Measurements from ENCODE around the gene CLDN1.
"Not testable (repeated sequence)": the region's sequence is repeated elsewhere in the genome, so short reads cannot be mapped to it uniquely, and the experiment has no call there.

Gene CLDN1

DNA sequence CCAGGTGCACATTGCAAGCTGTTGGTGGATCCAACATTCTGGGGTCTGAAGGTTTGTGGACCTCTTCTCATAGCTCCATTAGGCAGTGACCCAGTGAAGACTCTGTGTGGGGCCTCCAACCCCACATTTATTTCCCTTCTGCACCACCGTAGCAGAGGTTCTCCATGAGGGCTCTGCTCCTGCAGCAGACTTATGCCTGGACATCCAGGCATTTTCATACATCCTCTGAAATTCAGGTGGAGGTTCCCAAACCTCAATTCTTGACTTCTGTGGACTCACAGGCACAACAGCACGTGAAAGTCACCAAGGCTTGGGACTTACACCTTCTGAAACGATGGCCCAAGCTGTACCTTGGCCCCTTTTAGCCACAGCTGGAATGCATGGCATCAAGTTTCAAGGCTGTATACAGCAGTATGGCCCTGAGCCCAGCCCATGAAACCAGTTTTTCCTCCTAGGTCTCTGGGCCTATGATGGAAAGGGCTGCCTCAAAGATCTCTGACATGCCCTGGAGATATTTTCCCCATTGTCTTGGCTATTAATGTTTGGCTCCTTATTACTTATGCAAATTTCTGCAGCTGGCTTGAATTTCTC is 30.2 kb downstream of the CLDN1 start:
- no peak for DNase-seq (ENCODE audit: low read depth)

DNA sequence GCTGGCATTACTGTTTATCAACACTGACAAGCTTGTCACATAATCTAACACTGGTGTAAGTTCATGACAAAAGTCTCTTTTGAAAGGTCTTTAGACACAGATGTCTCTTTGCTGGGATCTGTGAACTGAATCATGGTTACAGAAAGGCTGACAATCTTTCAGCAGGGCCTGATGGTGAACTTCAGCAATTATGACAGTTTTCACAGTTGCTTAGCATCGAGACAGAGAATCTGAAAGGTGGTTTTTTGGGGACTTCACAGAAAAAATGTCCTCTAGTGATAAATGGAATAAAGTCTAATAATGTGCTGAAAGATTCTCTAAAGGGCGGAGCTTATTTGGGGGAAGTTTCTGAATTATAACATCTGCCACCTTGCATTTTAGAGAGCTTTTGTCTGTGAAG is 32.3 kb downstream of the CLDN1 start:
- no peak for DNase-seq (ENCODE audit: low read depth)

DNA sequence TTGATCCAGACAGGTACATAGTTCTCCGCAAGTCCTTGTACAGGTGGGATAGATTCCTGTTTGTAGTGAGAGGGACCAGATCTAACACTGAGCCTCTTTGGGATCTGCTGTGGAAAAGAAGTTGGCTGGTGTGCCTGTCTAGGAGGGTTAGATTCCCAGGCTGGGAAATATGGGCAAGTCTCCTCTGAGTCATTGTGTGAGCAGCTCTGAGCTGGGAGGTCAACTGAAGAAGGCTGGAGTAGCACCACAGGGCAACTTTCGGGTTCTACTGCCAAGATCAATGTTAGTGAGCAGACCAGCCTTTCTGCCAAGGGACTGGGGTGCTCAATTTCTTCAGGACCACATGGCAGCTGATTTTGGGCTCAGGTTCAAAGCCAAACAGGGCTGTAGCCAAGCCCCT is 33.4 kb downstream of the CLDN1 start:
- no peak for DNase-seq (ENCODE audit: low read depth)

DNA sequence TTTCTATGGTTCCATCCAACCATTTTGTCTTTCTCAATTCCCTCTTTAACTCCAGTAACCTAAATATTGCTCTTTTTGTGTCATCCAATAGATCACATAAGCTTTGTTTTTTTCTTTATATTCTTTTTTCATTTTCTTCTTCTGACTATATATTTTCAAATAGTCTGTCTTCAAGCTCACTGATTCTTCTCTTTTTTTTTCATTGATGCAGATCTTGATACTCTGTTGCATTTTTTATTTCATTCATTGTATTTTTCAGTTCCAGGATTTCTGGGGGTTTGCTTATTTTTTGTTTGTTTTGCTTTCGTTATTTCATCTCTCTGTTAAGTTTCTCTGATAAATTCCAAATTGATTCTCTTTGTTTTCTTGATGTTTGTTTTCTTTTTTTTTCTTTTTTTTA is 36.2 kb downstream of the CLDN1 start:
- no peak for DNase-seq (ENCODE audit: low read depth)

DNA sequence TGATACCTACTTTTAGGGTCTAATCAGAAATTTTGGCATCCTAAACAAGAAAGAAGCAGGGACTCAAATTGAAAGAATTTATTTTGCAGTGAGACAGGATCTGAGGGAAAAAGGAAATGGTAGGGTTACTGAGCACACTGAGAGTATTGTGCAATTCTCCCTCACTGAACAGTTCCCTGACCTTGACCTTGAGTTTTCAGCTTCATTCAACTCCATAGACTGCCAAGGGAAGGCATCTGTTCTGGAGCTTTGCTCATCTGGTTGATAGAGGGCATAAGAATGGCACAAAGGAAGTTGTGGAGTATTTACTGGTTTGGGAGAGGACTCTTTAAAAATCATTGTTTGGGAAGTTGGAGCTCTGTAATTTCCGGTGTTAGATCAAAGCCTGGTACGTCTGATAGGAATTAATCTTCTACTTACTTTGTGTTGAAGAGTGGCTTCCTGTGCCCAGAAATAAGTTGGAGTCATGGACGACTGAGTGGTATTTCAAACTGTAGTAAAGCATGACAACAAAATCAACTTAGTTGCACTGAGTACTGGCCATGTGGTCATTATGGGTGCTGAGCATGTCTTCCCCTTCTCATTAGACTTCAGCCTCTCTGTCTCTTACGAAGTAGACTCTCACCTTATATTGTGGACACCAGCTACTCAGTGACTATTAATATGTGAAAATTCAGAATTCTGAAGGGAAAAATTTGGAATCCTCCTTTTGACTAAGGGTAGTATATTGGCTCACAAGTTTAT is 40.8 kb downstream of the CLDN1 start:
- DNase-seq (ENCODE audit: low read depth): no peak

DNA sequence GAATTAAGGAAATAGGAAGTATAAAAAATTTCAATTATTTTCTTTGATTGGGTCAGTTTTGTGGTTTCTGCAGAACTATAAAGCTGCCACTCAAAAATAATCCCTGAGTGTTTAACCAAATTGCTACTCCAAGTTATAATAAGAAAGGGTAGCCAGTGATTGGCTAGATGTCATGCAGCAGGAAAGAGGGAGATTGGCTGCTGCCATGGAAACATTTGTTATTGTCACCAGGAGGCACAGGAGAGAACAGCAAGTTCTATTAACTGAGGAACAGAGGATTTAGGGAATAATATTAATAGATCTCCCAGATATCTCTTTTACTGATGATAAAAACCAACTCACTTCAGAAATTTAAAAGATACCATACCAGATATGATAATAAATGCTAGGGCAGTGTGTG is 42.6 kb downstream of the CLDN1 start:
- no peak for DNase-seq (ENCODE audit: low read depth)

DNA sequence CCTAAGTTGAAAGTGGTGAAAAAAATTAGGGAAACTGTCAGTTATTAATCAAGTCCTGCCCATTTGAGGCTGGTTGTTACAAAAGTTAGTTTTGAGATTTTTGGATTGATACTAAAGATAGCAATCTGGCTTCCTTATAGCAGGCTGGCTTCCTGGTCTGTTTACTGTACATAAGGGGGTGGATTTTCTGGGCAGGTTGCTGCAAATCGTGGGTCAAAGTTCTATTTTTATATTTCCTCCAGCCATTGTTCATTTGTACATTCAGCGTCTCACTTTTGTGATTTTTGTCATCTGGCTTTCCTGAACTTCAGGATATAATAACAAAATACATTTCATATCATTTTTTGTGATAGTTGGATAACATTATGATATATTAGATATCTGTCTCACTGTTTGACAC is 49.5 kb downstream of the CLDN1 start:
- no peak for DNase-seq (ENCODE audit: low read depth)

DNA sequence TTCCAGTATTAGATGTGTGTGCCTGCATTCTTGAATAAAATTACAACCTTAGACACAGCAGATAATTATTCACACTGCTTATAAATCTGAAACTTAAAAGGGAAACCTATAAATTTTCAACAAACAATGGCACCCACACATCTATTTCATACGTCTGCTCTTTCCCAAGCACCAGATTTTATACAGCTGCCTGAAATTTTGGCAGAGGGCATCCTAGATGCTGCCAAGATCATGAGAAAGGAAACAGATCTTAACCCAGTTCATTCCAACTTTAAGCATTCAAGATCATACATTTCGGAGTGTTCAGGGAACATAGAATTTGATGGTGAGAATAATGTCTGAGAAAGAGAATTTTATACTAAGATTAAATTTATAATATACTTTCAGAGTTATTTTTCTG is 53.1 kb downstream of the CLDN1 start:
- DNase-seq (ENCODE audit: low read depth): no peak

DNA sequence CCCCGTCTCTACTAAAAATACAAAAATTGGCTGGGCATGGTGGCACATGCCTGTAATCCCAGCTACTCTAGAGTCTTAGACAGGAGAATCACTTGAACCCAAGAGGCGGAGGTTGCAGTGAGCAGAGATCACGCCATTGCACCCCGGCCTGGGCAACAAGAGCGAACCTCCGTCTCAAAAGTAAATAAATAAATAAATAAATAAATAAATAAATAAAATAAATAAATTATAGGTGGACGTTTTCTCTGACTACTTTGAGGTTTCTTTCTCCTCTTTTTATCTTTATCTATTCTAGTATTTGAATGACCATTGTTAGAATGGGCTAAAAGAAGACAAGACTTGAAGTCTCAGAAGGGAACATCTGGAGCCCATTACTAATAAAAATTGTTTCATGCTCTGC is 54.8 kb downstream of the CLDN1 start:
- not testable (repeated sequence) for DNase-seq (ENCODE audit: low read depth)

DNA sequence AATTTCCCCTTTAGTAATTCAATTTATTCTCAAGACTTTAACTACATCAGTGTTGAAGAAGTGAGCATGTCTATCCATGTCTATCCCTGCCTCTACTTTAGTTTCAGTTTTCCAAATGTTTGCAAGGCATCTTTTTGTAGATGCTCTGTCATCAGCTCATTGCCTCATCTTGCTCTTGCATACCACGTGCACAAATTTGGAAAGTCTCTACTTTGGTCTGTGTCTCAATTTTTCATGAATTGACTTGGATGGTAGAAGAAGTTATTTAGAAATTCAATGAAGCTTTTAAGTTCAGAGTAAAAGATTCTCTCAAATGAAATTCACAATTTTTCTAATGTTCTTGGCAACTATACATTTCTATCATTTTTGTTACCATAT is 55.3 kb downstream of the CLDN1 start:
- no peak for DNase-seq (ENCODE audit: low read depth)

DNA sequence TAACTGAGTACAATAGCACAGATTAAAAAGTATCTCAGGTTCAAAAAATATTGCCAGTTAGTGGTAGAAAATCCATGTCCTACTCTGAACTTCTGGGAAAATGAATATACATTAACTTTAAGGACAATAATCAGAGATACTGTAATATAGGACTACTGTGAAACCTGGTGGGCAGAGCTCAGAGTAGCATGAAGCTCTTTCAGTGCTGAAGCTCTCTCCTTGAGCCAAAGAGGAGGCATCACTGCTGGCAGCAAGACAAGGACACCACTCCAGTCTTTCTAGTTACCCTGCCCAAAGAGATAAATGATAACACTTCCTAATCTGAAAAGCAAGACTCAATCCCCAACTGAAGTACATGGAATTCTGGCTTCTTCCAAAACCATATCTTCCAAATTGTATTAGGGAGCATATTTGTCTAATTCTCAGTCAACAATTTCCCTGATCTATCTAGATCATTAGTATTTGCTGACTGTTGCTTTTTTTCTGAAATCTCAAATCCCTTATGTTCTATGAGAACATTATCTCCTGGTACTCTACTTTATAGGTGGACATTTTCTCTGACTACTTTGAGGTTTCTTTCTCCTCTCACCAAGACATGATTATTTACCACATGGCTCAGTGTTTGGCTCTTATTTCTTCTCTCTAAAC is 55.9 kb downstream of the CLDN1 start:
- DNase-seq (ENCODE audit: low read depth): no peak

DNA sequence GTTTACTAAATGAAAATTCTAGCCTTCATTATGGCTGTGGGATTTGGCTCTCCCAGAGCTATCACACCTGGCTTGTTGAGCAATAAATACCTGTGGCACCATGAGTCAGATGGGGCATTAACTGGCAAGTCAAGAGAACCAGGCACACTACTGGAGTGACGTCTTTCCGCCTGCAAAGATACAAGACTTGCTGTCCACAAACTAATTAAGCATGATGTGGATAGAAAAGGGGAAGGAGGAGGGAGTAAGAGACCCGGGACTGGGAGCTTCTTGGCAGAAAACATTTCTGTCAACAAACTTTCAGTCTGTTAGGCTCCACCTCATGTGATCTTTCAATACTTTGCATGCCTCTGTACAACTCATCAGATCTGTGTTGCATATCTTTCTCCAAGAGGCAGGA is 56.5 kb downstream of the CLDN1 start:
- DNase-seq (ENCODE audit: low read depth): no peak

DNA sequence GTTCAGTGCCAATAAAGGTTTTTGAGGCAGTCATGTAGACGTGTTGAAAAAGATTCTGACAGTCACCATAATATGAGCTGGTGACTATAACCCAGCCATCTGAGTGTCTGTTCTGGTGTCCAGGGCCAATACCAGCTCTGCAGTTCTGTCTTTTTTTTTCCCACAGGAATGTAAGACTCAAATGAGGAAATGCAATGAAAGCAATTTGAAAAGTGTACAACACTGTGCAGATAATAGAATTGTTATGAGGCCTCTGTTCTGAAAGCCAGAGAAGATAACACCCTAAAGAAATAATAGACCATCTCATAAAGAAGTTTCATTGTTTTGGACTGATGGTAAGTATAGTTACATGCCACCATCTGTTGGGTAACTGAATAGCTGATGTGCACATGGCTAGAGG is 57.1 kb downstream of the CLDN1 start:
- DNase-seq (ENCODE audit: low read depth): no peak

DNA sequence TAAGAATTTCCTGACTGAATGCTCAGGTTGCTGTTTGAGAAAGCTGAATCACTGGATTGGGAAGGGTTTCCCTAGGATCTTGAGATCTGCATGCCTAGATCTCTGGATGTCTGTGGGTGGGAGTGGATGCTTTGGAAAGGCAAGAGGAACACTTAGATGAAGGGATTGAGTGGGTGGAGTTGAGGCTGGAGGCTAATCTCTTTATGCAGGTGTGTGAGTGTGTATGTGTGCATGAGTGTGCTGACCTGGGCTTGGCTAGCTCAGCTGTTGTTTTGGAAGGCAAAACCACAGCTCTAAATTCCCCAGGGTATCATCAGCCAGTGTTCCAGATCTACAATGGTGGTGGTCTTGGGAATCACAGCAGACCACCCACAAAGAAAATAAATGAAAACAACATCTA is 60.5 kb downstream of the CLDN1 start:
- DNase-seq (ENCODE audit: low read depth): no peak

DNA sequence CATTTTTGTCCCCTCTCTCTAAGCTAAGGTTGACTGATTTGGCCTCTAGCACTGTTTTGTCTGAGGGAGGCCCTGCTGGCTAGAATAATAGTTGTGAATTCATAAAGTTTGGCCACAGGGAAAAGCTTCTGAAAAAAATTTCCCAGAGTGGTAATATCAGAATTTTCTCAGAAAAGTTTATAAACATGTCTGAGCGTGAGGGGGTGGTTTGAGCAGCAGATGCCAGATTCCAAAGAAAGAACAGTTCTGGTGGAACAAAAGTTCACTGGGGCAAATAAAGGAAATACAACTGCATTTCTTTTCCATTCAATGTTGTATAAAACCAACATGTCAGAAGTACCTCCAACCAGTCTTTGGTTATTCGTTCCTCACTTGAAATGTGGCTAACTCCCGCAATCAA is 61.2 kb downstream of the CLDN1 start:
- no peak for DNase-seq (ENCODE audit: low read depth)

DNA sequence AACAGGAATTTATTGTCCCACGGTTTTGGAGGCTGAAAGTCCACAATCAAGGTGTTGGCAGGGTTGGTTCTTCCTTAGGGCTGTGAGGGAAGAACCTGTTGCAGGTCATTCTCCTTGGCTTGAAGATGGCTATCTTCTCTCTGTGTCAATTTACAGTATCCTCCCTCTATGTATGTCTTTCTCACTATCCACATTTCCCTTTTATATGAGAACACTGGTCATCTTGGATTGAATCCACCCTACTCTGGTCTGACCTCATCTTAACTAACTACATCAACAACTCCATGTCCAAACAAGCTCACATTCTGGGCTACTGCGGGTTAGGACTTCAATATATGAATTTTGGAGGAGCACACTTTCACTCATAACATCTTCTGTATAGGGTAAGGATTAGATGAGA is 61.9 kb downstream of the CLDN1 start:
- DNase-seq (ENCODE audit: low read depth): no peak

DNA sequence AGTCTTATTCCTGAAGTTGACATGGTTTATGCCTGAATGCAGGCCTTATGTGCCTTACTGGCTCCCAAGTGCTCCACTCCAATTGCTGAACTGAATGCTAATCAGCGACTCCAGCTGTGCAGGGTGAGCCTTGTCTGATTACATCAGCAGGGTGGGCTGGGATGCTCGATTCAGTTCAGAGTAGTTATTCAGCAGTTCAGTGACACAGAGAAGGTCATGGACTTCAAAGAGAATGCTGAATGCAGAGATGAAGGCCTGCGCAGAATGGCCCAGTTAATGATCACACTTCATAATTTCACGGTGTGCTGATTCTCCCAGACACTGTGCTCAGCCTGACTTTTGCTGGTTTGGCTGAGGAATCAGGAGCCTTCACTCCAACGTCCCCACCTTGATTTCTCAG is 63.6 kb downstream of the CLDN1 start:
- no peak for DNase-seq (ENCODE audit: low read depth)

Data from T-helper 22 cell (primary cell).